HEK293 (cell line): ENCODE data around the gene OTOP3.

ENCODE experiments used
- IKZF3 ChIP-seq: fragments of 450-650 bp; IDR thresholded peaks from 2 replicates; pipeline ENCODE4 v1.5.0; 2018; ENCODE audit warnings: missing biosample characterization, mild to moderate bottlenecking, missing genetic modification characterization, moderate library complexity
- PBX3 ChIP-seq: sonication (generic); formaldehyde crosslinking; IDR thresholded peaks from 2 replicates; pipeline ENCODE4 v1.8.1; 2022; ENCODE audit warnings: mild to moderate bottlenecking, moderate library complexity, missing genetic modification reagents
- SP2 ChIP-seq: fragments of 450-650 bp; formaldehyde crosslinking; IDR thresholded peaks from 2 replicates; pipeline ENCODE4 v1.5.1; 2016; ENCODE audit warnings: missing biosample characterization, missing genetic modification characterization
- ZNF19 ChIP-seq: fragments of 450-650 bp; formaldehyde crosslinking; IDR thresholded peaks from 2 replicates; pipeline ENCODE4; 2016; ENCODE audit warnings: missing biosample characterization, missing genetic modification characterization, low read depth
- ZNF311 ChIP-seq: fragments of 450-650 bp; formaldehyde crosslinking; IDR thresholded peaks from 2 replicates; pipeline ENCODE4 v1.5.1; 2017; ENCODE audit warnings: missing biosample characterization, missing genetic modification characterization, borderline replicate concordance
- ZNF670 ChIP-seq: fragments of 450-650 bp; formaldehyde crosslinking; IDR thresholded peaks from 2 replicates; pipeline ENCODE4 v1.5.1; 2016; ENCODE audit warnings: missing biosample characterization, missing genetic modification characterization, low read depth
- ZNF791 ChIP-seq: fragments of 450-650 bp; formaldehyde crosslinking; IDR thresholded peaks from 2 replicates; pipeline ENCODE4 v1.5.1; 2016; ENCODE audit warnings: missing biosample characterization, missing genetic modification characterization
- TF ChIP-seq, protein P1 (sequence below): fragments of 450-650 bp; IDR thresholded peaks from 2 replicates; pipeline ENCODE4 v1.5.1; 2018; ENCODE audit warnings: missing biosample characterization, mild to moderate bottlenecking, missing genetic modification characterization
- TF ChIP-seq, protein P2 (sequence below): fragments of 450-650 bp; formaldehyde crosslinking; IDR thresholded peaks from 2 replicates; pipeline ENCODE4 v1.5.1; 2016; ENCODE audit warnings: missing biosample characterization, missing genetic modification characterization, low read depth
- TF ChIP-seq, protein P3 (sequence below): fragments of 450-650 bp; formaldehyde crosslinking; IDR thresholded peaks from 2 replicates; pipeline ENCODE4 v1.5.1; 2016; ENCODE audit warnings: missing biosample characterization, missing genetic modification characterization
- TF ChIP-seq, protein P4 (sequence below): fragments of 450-650 bp; formaldehyde crosslinking; IDR thresholded peaks from 2 replicates; pipeline ENCODE4 v1.5.1; 2016; ENCODE audit warnings: missing biosample characterization, missing genetic modification characterization

DNA sequence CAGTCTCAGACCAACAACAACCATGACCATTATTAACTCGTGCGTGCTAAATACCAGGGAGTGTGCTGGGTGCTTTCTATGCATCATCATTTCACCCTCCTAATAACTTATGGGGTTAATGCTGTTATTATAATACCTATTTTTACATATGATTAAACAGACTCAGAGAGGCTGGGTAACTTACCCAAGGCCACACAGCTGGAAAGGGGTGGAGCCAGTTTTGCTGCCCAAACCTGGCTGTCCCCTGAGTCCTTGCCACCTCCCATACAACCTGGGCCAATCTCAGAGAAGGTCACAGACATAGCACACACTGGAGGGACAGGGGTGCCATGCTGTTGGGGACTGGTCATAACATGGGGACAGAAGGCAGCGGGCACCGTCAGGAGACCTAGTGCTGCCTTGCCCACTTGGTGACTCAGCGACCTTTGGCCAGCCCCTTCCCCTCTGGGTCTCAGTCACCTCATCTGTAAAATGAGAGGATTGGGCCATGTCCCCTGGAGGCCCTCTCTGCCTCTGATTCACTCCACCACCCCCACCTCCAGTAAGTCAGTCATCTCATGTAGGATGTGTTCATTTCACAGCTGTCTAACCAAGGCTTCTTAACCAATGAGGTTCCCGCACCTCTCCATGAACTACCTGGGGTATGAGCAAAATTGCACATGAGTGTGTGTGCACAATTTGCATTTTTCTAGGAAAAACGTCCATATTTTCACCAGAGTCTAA is 30.9 kb upstream of the OTOP3 start:
- TF ChIP-seq, protein P1, sequence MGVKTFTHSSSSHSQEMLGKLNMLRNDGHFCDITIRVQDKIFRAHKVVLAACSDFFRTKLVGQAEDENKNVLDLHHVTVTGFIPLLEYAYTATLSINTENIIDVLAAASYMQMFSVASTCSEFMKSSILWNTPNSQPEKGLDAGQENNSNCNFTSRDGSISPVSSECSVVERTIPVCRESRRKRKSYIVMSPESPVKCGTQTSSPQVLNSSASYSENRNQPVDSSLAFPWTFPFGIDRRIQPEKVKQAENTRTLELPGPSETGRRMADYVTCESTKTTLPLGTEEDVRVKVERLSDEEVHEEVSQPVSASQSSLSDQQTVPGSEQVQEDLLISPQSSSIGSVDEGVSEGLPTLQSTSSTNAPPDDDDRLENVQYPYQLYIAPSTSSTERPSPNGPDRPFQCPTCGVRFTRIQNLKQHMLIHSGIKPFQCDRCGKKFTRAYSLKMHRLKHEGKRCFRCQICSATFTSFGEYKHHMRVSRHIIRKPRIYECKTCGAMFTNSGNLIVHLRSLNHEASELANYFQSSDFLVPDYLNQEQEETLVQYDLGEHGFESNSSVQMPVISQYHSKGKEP = no peak
- TF ChIP-seq ZNF791 (tag by site-specific recombination) (no peak), SP2 (tag by site-specific recombination) (no peak), IKZF3 (tag by site-specific recombination) (no peak), PBX3 (CRISPR knock-in tag) (no peak), ZNF670 (tag by site-specific recombination) (no peak), ZNF311 (tag by site-specific recombination) (no peak), ZNF19 (tag by site-specific recombination) (no peak)
- TF ChIP-seq, protein P2, sequence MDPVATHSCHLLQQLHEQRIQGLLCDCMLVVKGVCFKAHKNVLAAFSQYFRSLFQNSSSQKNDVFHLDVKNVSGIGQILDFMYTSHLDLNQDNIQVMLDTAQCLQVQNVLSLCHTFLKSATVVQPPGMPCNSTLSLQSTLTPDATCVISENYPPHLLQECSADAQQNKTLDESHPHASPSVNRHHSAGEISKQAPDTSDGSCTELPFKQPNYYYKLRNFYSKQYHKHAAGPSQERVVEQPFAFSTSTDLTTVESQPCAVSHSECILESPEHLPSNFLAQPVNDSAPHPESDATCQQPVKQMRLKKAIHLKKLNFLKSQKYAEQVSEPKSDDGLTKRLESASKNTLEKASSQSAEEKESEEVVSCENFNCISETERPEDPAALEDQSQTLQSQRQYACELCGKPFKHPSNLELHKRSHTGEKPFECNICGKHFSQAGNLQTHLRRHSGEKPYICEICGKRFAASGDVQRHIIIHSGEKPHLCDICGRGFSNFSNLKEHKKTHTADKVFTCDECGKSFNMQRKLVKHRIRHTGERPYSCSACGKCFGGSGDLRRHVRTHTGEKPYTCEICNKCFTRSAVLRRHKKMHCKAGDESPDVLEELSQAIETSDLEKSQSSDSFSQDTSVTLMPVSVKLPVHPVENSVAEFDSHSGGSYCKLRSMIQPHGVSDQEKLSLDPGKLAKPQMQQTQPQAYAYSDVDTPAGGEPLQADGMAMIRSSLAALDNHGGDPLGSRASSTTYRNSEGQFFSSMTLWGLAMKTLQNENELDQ (tag by site-specific recombination) = no peak
- TF ChIP-seq, protein P3, sequence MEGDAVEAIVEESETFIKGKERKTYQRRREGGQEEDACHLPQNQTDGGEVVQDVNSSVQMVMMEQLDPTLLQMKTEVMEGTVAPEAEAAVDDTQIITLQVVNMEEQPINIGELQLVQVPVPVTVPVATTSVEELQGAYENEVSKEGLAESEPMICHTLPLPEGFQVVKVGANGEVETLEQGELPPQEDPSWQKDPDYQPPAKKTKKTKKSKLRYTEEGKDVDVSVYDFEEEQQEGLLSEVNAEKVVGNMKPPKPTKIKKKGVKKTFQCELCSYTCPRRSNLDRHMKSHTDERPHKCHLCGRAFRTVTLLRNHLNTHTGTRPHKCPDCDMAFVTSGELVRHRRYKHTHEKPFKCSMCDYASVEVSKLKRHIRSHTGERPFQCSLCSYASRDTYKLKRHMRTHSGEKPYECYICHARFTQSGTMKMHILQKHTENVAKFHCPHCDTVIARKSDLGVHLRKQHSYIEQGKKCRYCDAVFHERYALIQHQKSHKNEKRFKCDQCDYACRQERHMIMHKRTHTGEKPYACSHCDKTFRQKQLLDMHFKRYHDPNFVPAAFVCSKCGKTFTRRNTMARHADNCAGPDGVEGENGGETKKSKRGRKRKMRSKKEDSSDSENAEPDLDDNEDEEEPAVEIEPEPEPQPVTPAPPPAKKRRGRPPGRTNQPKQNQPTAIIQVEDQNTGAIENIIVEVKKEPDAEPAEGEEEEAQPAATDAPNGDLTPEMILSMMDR = no peak
- TF ChIP-seq, protein P4, sequence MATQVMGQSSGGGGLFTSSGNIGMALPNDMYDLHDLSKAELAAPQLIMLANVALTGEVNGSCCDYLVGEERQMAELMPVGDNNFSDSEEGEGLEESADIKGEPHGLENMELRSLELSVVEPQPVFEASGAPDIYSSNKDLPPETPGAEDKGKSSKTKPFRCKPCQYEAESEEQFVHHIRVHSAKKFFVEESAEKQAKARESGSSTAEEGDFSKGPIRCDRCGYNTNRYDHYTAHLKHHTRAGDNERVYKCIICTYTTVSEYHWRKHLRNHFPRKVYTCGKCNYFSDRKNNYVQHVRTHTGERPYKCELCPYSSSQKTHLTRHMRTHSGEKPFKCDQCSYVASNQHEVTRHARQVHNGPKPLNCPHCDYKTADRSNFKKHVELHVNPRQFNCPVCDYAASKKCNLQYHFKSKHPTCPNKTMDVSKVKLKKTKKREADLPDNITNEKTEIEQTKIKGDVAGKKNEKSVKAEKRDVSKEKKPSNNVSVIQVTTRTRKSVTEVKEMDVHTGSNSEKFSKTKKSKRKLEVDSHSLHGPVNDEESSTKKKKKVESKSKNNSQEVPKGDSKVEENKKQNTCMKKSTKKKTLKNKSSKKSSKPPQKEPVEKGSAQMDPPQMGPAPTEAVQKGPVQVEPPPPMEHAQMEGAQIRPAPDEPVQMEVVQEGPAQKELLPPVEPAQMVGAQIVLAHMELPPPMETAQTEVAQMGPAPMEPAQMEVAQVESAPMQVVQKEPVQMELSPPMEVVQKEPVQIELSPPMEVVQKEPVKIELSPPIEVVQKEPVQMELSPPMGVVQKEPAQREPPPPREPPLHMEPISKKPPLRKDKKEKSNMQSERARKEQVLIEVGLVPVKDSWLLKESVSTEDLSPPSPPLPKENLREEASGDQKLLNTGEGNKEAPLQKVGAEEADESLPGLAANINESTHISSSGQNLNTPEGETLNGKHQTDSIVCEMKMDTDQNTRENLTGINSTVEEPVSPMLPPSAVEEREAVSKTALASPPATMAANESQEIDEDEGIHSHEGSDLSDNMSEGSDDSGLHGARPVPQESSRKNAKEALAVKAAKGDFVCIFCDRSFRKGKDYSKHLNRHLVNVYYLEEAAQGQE = no peak
